Left renal pelvis (tissue), 4 donors: ENCODE data around the gene LRRC63. TPM values are rescaled to one million over a fixed set of nuclear protein-coding genes. Genes with fewer than 3 reads are reported as not detected.
"Not testable (repeated sequence)": the region's sequence is repeated elsewhere in the genome, so short reads cannot be mapped to it uniquely, and the experiment has no call there.

Source experiments
- DNase-seq, 4 donors: peaks; one replicate each; pipeline ENCODE4 v3.0.0-alpha.2; 2013; ENCODE audit warnings: low read depth in 4 of 4, low spot score in 3 of 4
- polyA plus RNA-seq, 4 donors: library from polyadenylated mRNA; unstranded; fragments of 120-200 nt; gene quantifications; one replicate each; pipeline ENCODE4 v1.2.1, GENCODE V29; 2013; ENCODE audit not compliant: insufficient read length in 4 of 4

LRRC63 gene
- polyA plus RNA-seq, 4 donors: 0.13 to 0.22 (median 0.19) TPM

GRCh38 chr13:46181377-46181839 lies 30.3 kb upstream of the LRRC63 start:
- no peak for DNase-seq

GRCh38 chr13:46181840-46182490 lies 29.8 kb upstream of the LRRC63 start, which contains the start of gene LCP1:
Gene LCP1 (minus strand): TSS chr13:46182177. CDS start chr13:46159662, 22,515 bp downstream.
- DNase-seq: no peak

- DNase-seq: no peak
These were observed 29.2 kb upstream of the LRRC63 start for GRCh38 chr13:46182491-46182877.

GRCh38 chr13:46183018-46183946 lies 28.4 kb upstream of the LRRC63 start:
- DNase-seq: no peak

GRCh38 chr13:46184277-46184699 lies 27.4 kb upstream of the LRRC63 start:
- no peak for DNase-seq

GRCh38 chr13:46185634-46186033 lies 26.1 kb upstream of the LRRC63 start:
- DNase-seq: no peak

- no peak for DNase-seq
These were observed 19.3 kb upstream of the LRRC63 start for GRCh38 chr13:46192412-46192811.

GRCh38 chr13:46195016-46195415 lies 16.7 kb upstream of the LRRC63 start:
- DNase-seq: no peak

GRCh38 chr13:46197299-46198048 lies 14.3 kb upstream of the LRRC63 start:
- DNase-seq: no peak

- no peak for DNase-seq
These were observed 13.0 kb upstream of the LRRC63 start for GRCh38 chr13:46198696-46199193.

- DNase-seq: no peak
These were observed 9.4 kb upstream of the LRRC63 start for GRCh38 chr13:46202188-46202795.

GRCh38 chr13:46202966-46203365 lies 8.8 kb upstream of the LRRC63 start:
- no peak for DNase-seq

GRCh38 chr13:46206143-46206542 lies 5.6 kb upstream of the LRRC63 start:
- no peak for DNase-seq

- no peak for DNase-seq
These were observed 3.9 kb upstream of the LRRC63 start for GRCh38 chr13:46207828-46208227.

- DNase-seq: no peak
These were observed 1.2 kb upstream of the LRRC63 start for GRCh38 chr13:46210362-46211083.

- no peak for DNase-seq
These were observed 629 bp upstream of the LRRC63 start for GRCh38 chr13:46211116-46211482.

- DNase-seq: no peak
These were observed 1.5 kb downstream of the LRRC63 start for GRCh38 chr13:46213242-46213641.

GRCh38 chr13:46214741-46215140 lies 3.0 kb downstream of the LRRC63 start:
- DNase-seq: not testable (repeated sequence)

GRCh38 chr13:46220234-46220633 lies 8.5 kb downstream of the LRRC63 start:
- DNase-seq: not testable (repeated sequence)

- no peak for DNase-seq
These were observed 17.5 kb downstream of the LRRC63 start for GRCh38 chr13:46229251-46229650.
